Activated CD8-positive, alpha-beta memory T cell treated with anti-CD3 and anti-CD28 coated beads for 36 hours (primary cell): Measurements from ENCODE around the gene PRRT1B. TPM values are rescaled to one million over a fixed set of nuclear protein-coding genes. Genes with fewer than 3 reads are reported as not detected.
"Not testable (repeated sequence)": the region's sequence is repeated elsewhere in the genome, so short reads cannot be mapped to it uniquely, and the experiment has no call there.

Experiments
- CTCF ChIA-PET: fragments of 350-600 bp; sonication (Branson Sonifier 250); formaldehyde crosslinking; loops from one replicate; lab custom pipeline; 2021; ENCODE audit warnings: antibody characterized with exemption; lab: Charles Lee
- POLR2A ChIA-PET: fragments of 350-600 bp; sonication (Branson Sonifier 250); formaldehyde crosslinking; loops from one replicate; lab custom pipeline; 2021; ENCODE audit warnings: antibody characterized with exemption; lab: Charles Lee
- total RNA-seq, 2 experiments: library from RNA; stranded (reverse); gene quantifications; one replicate each; pipeline ENCODE4 v1.2.3, GENCODE V29; 2021

The PRRT1B gene
- not detected for total RNA-seq

GRCh38 chr9:131545003-131545785, at the start of gene PRRT1B:
PRRT1B (plus strand) TSS chr9:131545523; CDS start chr9:131545616, 93 bp downstream.
- ChIA-PET POLR2A (no interaction called here), CTCF (no interaction called here)

- ChIA-PET POLR2A (no interaction called here), CTCF (interaction anchor here (0.7 kb wide), 1 partner anchor 145 kb away, joined by 5 read pairs; no protein-coding TSS in a partner anchor)
Measured at GRCh38 chr9:131495785-131496184, 49.5 kb upstream of the PRRT1B start.

- POLR2A ChIA-PET: no interaction called here
- CTCF ChIA-PET: no interaction called here
Measured at GRCh38 chr9:131496844-131497405, 48.4 kb upstream of the PRRT1B start.

- POLR2A ChIA-PET: interaction anchor here (0.6 to 1.7 kb wide), 2 partner anchors 115 to 126 kb away, joined by 5 to 10 read pairs; no protein-coding TSS in a partner anchor
- CTCF ChIA-PET: interaction anchor here (1.3 to 1.6 kb wide), 3 partner anchors 139 to 241 kb away, joined by 3 to 6 read pairs (median 4); partner anchors contain the start of gene RAPGEF1
Measured at GRCh38 chr9:131499254-131499767, 46.0 kb upstream of the PRRT1B start.

GRCh38 chr9:131500377-131500776, 44.9 kb upstream of the PRRT1B start:
- ChIA-PET POLR2A (interaction anchor here (1.5 to 1.7 kb wide), 2 partner anchors 127 to 245 kb away, joined by 4 to 10 read pairs; no protein-coding TSS in a partner anchor), CTCF (interaction anchor here (0.8 to 1.6 kb wide), 6 partner anchors 16 to 240 kb away, joined by 3 to 6 read pairs (median 4); partner anchors contain the start of gene RAPGEF1)

GRCh38 chr9:131500939-131501541, 44.3 kb upstream of the PRRT1B start:
- ChIA-PET CTCF (interaction anchor here (0.6 to 1.6 kb wide), 7 partner anchors 16 to 246 kb away, joined by 3 to 6 read pairs (median 4); partner anchors contain the start of gene RAPGEF1), POLR2A (interaction anchor here (1.5 to 1.7 kb wide), 2 partner anchors 128 to 245 kb away, joined by 4 to 10 read pairs; no protein-coding TSS in a partner anchor)

- ChIA-PET POLR2A (interaction anchor here (0.6 to 1.3 kb wide), 2 partner anchors 130 to 253 kb away, joined by 4 to 6 read pairs; no protein-coding TSS in a partner anchor), CTCF (interaction anchor here (1.0 to 1.4 kb wide), 3 partner anchors 14 to 252 kb away, joined by 3 to 4 read pairs (median 4); no protein-coding TSS in a partner anchor)
Measured at GRCh38 chr9:131502781-131503625, 42.3 kb upstream of the PRRT1B start, which contains the start of gene POMT1. POMT1 (plus strand) TSS chr9:131502918; CDS start chr9:131504219, 1,301 bp downstream.

- POLR2A ChIA-PET: interaction anchor here (0.6 to 1.3 kb wide), 4 partner anchors 29 to 252 kb away, joined by 3 to 6 read pairs (median 4); no protein-coding TSS in a partner anchor
- CTCF ChIA-PET: interaction anchor here (1.0 to 1.4 kb wide), 3 partner anchors 13 to 251 kb away, joined by 3 to 4 read pairs (median 4); no protein-coding TSS in a partner anchor
Measured at GRCh38 chr9:131503626-131504465, 41.5 kb upstream of the PRRT1B start.

GRCh38 chr9:131505012-131505411, 40.3 kb upstream of the PRRT1B start:
- ChIA-PET POLR2A (no interaction called here), CTCF (interaction anchor here (0.7 kb wide), 1 partner anchor 41 kb away, joined by 3 read pairs; no protein-coding TSS in a partner anchor)

GRCh38 chr9:131511416-131511815, 33.9 kb upstream of the PRRT1B start:
- POLR2A ChIA-PET: no interaction called here
- CTCF ChIA-PET: no interaction called here

- CTCF ChIA-PET: no interaction called here
Measured at GRCh38 chr9:131511880-131512279, 33.4 kb upstream of the PRRT1B start.

GRCh38 chr9:131513177-131513576, 32.1 kb upstream of the PRRT1B start:
- CTCF ChIA-PET: no interaction called here

More at GRCh38 chr9:131511880-131512279, 33.4 kb upstream of the PRRT1B start:
- POLR2A ChIA-PET: no interaction called here

GRCh38 chr9:131515559-131516031, 29.7 kb upstream of the PRRT1B start:
- CTCF ChIA-PET: not testable (repeated sequence)

More at GRCh38 chr9:131513177-131513576, 32.1 kb upstream of the PRRT1B start:
- POLR2A ChIA-PET: no interaction called here

GRCh38 chr9:131516100-131516499, 29.2 kb upstream of the PRRT1B start:
- ChIA-PET CTCF (no interaction called here), POLR2A (no interaction called here)

More at GRCh38 chr9:131515559-131516031, 29.7 kb upstream of the PRRT1B start:
- POLR2A ChIA-PET: not testable (repeated sequence)

GRCh38 chr9:131516930-131517329, 28.4 kb upstream of the PRRT1B start:
- CTCF ChIA-PET: interaction anchor here (0.7 to 1.7 kb wide), 2 partner anchors 14 to 16 kb away, joined by 3 to 4 read pairs; no protein-coding TSS in a partner anchor
- POLR2A ChIA-PET: no interaction called here

- ChIA-PET POLR2A (no interaction called here), CTCF (interaction anchor here (1.7 kb wide), 1 partner anchor 14 kb away, joined by 4 read pairs; no protein-coding TSS in a partner anchor)
Measured at GRCh38 chr9:131517761-131518190, 27.5 kb upstream of the PRRT1B start.

- POLR2A ChIA-PET: no interaction called here
- CTCF ChIA-PET: no interaction called here
Measured at GRCh38 chr9:131518553-131518952, 26.8 kb upstream of the PRRT1B start.
